ENCODE measurements around the gene PDCD1LG2. TPM values are rescaled to one million over a fixed set of nuclear protein-coding genes. Genes with fewer than 3 reads are reported as not detected.
"Not testable (repeated sequence)": the region's sequence is repeated elsewhere in the genome, so short reads cannot be mapped to it uniquely, and the experiment has no call there.

PDCD1LG2 gene
- polyA plus RNA-seq, 3 donors: 0.16 to 0.41 (median 0.17) TPM

DNA sequence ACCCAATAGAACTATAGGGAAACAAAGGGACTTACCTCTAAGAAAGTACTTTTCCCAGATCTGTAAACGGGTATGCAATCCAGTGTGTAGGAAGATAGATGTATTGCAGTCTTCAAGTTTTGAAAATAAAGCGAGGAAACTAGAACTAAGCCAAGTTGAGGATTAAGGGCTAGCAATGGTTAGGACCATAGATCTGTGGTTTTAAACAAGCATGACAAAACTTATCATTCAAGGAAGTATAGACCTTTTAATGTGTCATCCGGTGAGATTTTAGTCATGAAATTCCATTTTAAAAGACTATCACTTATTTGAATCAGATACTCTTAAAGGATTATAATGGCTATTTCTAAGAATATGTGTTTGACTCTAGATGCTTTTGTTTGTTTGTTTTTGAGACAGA is 39.5 kb upstream of the PDCD1LG2 start:
- intact Hi-C loops (cut with micrococcal nuclease): no loop called here
- no peak overlapping the region for H3K27ac ChIP-seq (ENCODE audit: low read depth in 1 of 2, low read length in 2 of 2)
- no peak for TF ChIP-seq CTCF (IDR thresholded peaks at IDR 0.05)
- no peaks in the 10 kb centered on the region for H3K36me3 ChIP-seq (replicated peaks in 1 of 2; ENCODE audit: control insufficient read depth in 1 of 2, insufficient read depth in 2 of 2, low read length in 2 of 2)
- H3K9me3 ChIP-seq (replicated peaks in 1 of 2; ENCODE audit: control insufficient read depth in 1 of 2, insufficient read depth in 1 of 2, low read length in 2 of 2): no peaks in the 10 kb centered on the region
- no peak for DNase-seq
- no peaks in the 10 kb centered on the region for H3K79me2 ChIP-seq (ENCODE audit: insufficient read depth, low read length)
- 100% methylated on average over 1 of the region's 3 CpGs for WGBS (ENCODE audit: insufficient coverage)
- H3K4me2 ChIP-seq (replicated peaks; ENCODE audit: extremely low read depth, low read length, poor library complexity, severe bottlenecking): no peak overlapping the region
- H4K20me1 ChIP-seq (ENCODE audit: insufficient read depth, low read length): no peaks in the 10 kb centered on the region
- Mint-ChIP-seq H3K4me1 (peaks cover 18% of the 10 kb centered on the region), H3K4me3 (no peak overlapping the region), H3K27me3 (ENCODE audit: low read depth in 3 of 3) (peaks cover 0 to 1% (median 0%) of the 10 kb centered on the region in 3 donors), H3K36me3 (no peaks in the 10 kb centered on the region), H3K27ac (no peak overlapping the region), H3K9me3 (peaks cover 0 to 4% (median 2%) of the 10 kb centered on the region in 7 donors)
- peaks cover 10 to 14% of the 10 kb centered on the region in 2 donors for H3K4me1 ChIP-seq (ENCODE audit: control insufficient read depth in 1 of 2, insufficient read depth in 2 of 2, low read length in 2 of 2)
- H3K9ac ChIP-seq (ENCODE audit: insufficient read depth, low read length, poor library complexity, severe bottlenecking): no peak overlapping the region
- no peak overlapping the region for H3K4me3 ChIP-seq (replicated peaks in 1 of 3; ENCODE audit: low read depth in 2 of 3, low read length in 3 of 3)
- H3K27me3 ChIP-seq (ENCODE audit: control insufficient read depth in 2 of 2, insufficient read depth in 2 of 2, low read length in 2 of 2): no peaks in the 10 kb centered on the region
- H2AFZ ChIP-seq (ENCODE audit: insufficient read depth, low read depth, low read length, poor library complexity, severe bottlenecking): no peak overlapping the region

GRCh38 chr9:5475611-5476010 is 34.7 kb upstream of the PDCD1LG2 start:
- peaks cover 12% of the 10 kb centered on the region for H3K4me1 Mint-ChIP-seq
- H3K27me3 Mint-ChIP-seq (ENCODE audit: low read depth in 3 of 3); H2AFZ ChIP-seq (ENCODE audit: insufficient read depth, low read depth, low read length, poor library complexity, severe bottlenecking); H3K9me3 ChIP-seq (replicated peaks in 1 of 2; ENCODE audit: control insufficient read depth in 1 of 2, insufficient read depth in 1 of 2, low read length in 2 of 2); DNase-seq; intact Hi-C loops (cut with micrococcal nuclease); H3K4me1 ChIP-seq (ENCODE audit: control insufficient read depth in 1 of 2, insufficient read depth in 2 of 2, low read length in 2 of 2); H3K27me3 ChIP-seq (ENCODE audit: control insufficient read depth in 2 of 2, insufficient read depth in 2 of 2, low read length in 2 of 2); H3K4me3 ChIP-seq (replicated peaks in 1 of 3; ENCODE audit: low read depth in 2 of 3, low read length in 3 of 3); H3K27ac ChIP-seq (ENCODE audit: low read depth in 1 of 2, low read length in 2 of 2); H3K9ac ChIP-seq (ENCODE audit: insufficient read depth, low read length, poor library complexity, severe bottlenecking); H3K4me3 Mint-ChIP-seq; H4K20me1 ChIP-seq (ENCODE audit: insufficient read depth, low read length); H3K27ac Mint-ChIP-seq; H3K36me3 ChIP-seq (replicated peaks in 1 of 2; ENCODE audit: control insufficient read depth in 1 of 2, insufficient read depth in 2 of 2, low read length in 2 of 2); H3K4me2 ChIP-seq (replicated peaks; ENCODE audit: extremely low read depth, low read length, poor library complexity, severe bottlenecking); H3K36me3 Mint-ChIP-seq; H3K79me2 ChIP-seq (ENCODE audit: insufficient read depth, low read length): not testable (repeated sequence)
- no CpG with 5 or more reads among the region's 2 CpGs for WGBS (ENCODE audit: insufficient coverage)
- peaks cover 0 to 14% (median 4%) of the 10 kb centered on the region in 7 donors for H3K9me3 Mint-ChIP-seq
